ENCODE results near the gene GARIN1A.

The GARIN1A gene

DNA sequence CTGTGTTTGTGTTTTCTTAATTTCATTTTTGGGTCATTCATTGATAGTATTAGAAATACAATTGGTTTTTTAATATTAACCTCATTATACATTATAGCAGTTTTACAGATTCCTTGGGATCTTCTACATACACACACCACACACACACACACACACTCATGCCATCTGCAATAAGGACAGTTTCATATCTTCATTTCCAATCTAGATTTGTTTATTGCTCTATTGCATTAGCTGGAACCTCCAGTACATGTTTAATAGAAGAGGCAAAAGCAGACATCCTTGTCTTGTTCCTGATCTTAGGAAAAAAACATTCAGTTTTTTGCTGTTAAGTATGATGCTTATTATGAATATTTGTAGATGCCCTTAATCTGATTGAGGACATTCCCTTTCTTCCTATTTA, 49.3 kb downstream of the GARIN1A start:
- no peak for DNase-seq

Measured in activated CD8-positive, alpha-beta memory T cell treated with anti-CD3 and anti-CD28 coated beads for 24 hours (primary cell).